Cortex of kidney (tissue), 1 donor: ENCODE measurements around the gene CLCN1.

Experiments used
- DNase-seq: peaks from one replicate; lab custom pipeline; 2025; lab: John Stamatoyannopoulos, UW

CLCN1 gene

GRCh38 chr7:143334244-143334643 lies 18.3 kb downstream of the CLCN1 start:
- no peak for DNase-seq

- no peak for DNase-seq
These were observed 21.3 kb downstream of the CLCN1 start for GRCh38 chr7:143337216-143337615.

- no peak for DNase-seq
These were observed 25.9 kb downstream of the CLCN1 start for GRCh38 chr7:143341842-143342241.

- DNase-seq, result no peak
These were observed 27.7 kb downstream of the CLCN1 start for GRCh38 chr7:143343596-143343995.

GRCh38 chr7:143345428-143345900 lies 29.6 kb downstream of the CLCN1 start:
- DNase-seq, result no peak

- no peak for DNase-seq
These were observed 30.1 kb downstream of the CLCN1 start for GRCh38 chr7:143346018-143346417.

GRCh38 chr7:143347950-143348349 lies 32.0 kb downstream of the CLCN1 start:
- no peak for DNase-seq

GRCh38 chr7:143351060-143351459 lies 35.1 kb downstream of the CLCN1 start:
- DNase-seq, result no peak

- DNase-seq, result no peak
These were observed 35.7 kb downstream of the CLCN1 start for GRCh38 chr7:143351574-143351973.

- no peak for DNase-seq
These were observed 36.7 kb downstream of the CLCN1 start for GRCh38 chr7:143352531-143353002.

- no peak for DNase-seq
These were observed 38.5 kb downstream of the CLCN1 start for GRCh38 chr7:143354376-143354775.

GRCh38 chr7:143354965-143355364 lies 39.1 kb downstream of the CLCN1 start:
- no peak for DNase-seq

GRCh38 chr7:143355450-143356385 lies 39.8 kb downstream of the CLCN1 start:
- no peak for DNase-seq

GRCh38 chr7:143356414-143357050 lies 40.6 kb downstream of the CLCN1 start:
- DNase-seq, result no peak

- no peak for DNase-seq
These were observed 42.7 kb downstream of the CLCN1 start for GRCh38 chr7:143358626-143359025.

GRCh38 chr7:143359771-143360353 lies 44.0 kb downstream of the CLCN1 start:
- no peak for DNase-seq

GRCh38 chr7:143360788-143361551 lies 45.1 kb downstream of the CLCN1 start:
- no peak for DNase-seq

- DNase-seq, result no peak
These were observed 45.7 kb downstream of the CLCN1 start for GRCh38 chr7:143361552-143362130.

GRCh38 chr7:143362131-143363015 lies 46.5 kb downstream of the CLCN1 start, which contains the start of gene FAM131B:
Gene FAM131B, minus strand, starts transcription at chr7:143362713. Its CDS starts 110 bp downstream, at chr7:143362603.
- DNase-seq, result no peak
